Measurements from ENCODE around the gene ATP1B2.
"Not testable (repeated sequence)": the region's sequence is repeated elsewhere in the genome, so short reads cannot be mapped to it uniquely, and the experiment has no call there.

ATP1B2 gene

DNA sequence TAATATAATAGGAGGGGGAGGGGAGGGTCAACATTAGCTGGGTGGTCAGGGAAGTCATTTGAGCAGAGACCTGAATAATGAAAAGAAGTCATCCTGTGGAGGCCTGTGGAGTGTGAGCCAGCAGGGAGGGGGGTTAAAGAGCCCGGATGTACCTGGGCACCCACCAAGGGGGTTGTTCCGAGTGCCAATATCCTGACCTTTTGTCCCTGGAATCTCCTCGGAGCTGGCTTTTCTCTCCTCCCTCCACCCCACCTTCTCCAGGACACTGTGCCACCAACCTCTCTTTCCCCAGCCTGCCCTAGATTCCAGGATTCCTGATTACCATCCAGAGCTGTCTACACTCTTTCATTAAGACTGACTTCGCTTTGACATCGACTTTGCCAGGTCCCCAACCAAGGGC is 14.6 kb upstream of the ATP1B2 start:
- no peak for DNase-seq

DNA sequence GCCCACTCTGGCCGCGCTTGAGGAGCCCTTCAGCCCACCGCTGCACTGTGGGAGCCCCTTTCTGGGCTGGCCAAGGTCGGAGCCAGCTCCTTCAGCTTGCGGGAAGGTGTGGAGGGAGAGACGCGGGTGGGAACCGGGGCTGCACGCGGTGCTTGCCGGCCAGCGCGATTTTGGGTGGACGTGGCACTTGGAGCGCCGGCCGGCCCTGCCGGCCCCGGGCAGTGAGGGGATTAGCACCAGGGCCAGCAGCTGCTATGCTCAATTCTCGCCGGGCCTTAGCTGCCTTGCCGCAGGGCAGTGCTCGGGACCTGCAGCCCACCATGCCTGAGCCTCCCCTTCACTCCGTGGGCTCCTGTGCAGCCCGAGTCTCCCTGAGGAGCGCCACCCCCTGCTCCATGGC is 9.9 kb upstream of the ATP1B2 start:
- no peak for DNase-seq

DNA sequence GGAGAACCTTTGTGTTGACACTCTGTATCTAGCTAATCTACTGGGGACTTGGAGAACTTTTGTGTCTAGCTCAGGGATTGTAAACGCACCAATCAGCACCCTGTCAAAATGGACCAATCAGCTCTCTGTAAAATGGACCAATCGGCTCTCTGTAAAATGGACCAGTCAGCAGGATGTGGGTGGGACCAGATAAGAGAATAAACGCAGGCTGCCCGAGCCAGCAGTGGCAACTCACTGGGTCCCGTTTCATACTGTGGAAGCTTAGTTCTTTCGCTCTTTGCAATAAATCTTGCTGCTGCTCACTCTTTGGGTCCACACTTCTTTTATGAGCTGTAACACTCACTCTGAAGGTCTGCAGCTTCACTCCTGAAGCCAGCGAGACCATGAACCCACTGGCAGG is 9.1 kb upstream of the ATP1B2 start:
- not testable (repeated sequence) for DNase-seq

DNA sequence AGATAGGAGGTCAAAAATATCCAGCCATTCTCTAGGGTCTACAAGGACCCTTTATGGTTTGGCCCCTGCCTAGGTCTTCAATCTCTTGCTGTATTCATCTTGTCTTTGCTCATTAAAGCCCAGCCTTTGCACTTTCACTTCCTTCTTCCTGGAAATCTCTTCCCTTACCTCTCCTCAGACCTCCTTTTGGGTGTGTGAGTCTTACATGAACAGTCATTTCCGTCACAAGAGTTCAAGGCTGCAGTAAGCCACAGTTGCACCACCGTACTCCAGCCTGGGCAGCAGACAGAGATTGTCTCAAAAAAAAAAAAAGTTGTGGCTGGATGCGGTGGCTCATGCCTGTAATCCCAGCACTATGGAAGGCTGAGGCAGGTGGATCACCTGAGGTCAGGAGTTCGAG is 6.0 kb upstream of the ATP1B2 start:
- no peak for DNase-seq

DNA sequence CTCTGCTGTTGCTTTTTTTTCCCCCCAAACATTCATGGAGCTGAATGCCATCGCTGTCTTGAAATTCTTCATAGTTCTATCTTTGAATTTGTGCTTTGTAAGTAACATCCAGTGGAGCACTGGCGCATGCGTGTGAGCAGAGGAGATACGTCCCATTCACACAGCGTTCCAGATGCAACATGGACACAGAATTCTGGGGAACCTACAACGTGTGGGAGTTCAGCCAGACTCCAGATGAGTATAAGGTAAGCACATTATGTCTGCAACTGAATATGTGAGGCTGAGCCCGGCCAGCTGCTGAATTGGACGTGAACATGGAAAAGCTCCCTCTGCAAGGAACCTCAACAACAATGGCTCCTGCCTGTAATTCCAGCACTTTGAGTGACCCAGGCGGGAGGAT is 4.3 kb upstream of the ATP1B2 start:
- no peak for DNase-seq

DNA sequence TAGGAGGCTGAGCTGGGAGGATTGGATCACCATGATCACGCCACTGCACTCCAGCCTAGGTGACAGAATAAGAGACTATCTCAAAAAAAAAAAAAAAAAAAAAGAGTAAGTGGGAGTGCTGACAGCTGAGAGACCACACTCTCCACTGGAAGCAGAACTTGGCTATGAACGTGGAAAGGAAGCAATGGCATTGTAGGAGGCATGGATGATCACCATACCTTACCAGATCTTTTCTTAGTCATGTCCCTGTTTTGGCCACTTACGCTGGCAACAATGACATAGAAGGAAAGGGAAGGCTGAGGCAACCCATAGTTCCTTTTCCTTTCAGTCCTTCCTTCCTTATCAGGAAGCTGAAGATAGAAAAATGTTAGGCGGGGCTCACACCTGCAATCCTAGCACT is 3.7 kb upstream of the ATP1B2 start:
- DNase-seq: no peak

DNA sequence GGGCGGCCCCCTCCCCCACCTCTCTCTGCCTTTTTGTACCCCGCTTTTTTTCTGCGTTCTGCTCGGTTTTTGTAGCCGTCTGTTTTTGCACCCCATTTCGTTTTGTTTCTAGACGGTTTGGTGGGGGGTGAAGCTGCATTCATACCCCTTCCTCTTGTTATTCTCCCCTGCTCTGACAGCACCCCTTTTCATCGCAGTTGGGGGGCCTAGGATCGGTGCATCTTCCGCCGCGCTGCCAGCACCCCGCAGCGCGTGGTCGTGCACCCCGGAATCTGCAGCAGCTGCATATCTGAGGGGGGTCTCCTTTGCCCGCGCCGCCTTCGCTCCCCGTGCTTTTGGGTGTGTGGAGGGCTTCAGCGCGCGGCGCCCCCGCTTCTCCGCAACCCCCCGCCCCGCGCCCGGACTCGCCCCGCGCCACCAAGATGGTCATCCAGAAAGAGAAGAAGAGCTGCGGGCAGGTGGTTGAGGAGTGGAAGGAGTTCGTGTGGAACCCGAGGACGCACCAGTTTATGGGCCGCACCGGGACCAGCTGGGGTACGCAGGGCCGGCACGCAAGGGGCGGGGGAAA is 455 bp downstream of the ATP1B2 start:
- no peak for DNase-seq

DNA sequence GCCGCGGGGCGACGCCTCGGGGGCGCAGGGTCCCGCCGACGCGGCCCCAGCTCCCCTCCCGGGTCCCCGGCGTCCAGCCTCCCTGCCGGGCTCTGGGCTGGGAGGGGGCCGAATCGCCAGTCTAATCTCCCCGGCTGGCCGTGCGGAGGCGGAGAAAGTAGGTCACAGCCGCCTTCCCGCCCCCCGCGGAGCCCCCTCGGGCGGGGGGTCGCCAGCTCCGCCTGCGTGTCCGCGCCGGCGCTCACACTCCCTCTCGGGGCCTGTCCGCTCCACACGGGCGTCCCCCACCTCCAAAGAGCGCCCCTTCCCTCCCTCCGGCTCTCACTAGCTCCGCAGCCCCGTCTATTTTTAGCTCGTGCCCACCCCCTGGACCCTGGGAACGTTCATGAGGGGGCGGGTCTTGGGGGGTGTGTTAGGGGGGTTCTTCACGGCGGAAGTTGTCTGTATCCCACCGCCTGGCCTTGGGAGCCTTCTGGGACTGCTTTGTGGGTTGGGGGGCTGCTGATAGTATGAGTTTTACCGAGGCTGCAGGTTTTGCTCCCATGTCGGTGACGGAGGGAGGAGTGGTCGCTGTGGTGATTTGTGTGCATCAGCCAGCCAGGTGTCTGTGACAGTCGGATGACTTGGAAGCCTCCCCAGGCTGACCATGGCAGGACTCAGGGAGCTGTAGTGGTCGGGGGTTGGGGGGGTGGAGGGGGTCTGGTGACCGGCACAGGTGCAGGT is 1.1 kb downstream of the ATP1B2 start:
- DNase-seq: no peak

DNA sequence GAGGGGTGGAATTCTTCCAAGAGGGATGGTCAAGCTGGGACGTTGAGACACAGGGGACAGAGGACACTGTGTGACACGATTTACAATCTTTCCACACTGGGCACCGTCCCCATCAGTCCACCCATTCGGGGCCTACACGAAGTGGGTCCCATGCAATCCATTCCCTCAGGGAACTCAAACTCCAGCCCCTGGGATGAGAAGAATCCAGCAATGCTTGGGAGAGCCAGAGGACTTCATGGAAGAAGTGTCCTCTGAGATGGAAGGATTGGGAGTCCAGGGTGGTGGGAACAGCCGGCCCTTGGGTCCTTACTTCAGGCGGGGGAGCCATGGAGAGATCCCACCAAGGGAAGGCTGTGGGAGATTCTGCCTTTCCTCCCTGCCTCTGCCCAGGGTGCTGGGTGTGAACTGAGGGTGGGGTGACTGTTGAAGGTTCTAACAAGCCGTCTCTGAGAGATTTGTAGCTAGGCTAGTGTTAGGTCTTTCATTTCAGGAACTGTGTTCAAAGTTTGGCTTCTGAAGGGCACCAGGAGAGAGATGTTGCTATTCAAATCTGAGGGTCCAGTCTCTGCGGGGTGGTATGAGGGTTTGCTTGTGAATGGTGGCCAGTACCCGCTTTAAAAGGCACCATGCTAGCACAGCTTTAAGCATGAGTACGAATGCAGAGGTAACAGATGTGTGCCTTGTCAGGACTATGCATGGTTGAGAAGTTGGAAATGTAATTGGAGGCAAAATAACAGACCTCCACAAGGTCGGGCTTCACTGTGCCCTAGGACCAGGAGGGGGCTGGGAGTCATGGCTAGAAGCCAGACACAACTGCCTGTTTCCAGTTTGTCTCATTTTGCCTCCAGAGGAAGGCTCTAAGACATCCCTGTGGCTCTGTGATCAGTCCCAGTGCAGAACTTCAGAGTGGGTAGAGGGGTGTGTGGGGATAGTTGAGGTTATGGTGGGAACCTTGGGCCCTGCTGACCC is 1.9 kb downstream of the ATP1B2 start:
- no peak for DNase-seq

DNA sequence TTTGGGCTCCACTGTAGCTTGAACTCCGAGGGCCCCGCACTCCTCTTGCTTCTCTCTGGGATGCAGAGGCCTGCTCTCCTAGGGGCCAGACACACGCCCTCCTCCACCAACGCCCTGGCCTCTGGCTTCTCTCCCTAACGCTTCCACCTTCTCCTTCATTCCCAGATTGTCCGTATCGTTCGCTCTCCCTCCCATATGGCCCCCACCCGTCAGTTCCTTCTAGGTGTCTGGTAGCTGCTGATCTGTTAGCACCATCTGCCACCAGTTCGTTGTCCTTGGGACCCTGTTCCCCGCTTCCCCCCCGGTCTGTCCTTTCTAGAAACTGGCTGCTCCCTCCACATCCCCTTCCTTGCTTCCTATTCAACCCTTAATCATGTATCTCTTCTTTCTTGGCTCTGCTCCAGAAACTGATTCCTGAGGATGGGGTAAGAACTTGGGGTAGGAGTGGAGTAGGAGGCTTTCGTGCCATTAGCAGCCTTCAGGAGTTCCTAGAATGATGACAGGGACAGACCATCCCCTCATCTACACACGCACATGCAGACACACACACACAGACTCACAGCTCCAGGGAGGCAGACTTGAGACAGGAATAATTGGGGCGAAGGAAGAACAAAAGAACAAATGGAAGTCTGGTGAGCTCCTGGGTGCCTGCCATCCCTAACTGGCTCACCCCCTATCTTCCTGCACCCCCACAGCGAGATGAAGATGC is 4.3 kb downstream of the ATP1B2 start:
- no peak for DNase-seq

DNA sequence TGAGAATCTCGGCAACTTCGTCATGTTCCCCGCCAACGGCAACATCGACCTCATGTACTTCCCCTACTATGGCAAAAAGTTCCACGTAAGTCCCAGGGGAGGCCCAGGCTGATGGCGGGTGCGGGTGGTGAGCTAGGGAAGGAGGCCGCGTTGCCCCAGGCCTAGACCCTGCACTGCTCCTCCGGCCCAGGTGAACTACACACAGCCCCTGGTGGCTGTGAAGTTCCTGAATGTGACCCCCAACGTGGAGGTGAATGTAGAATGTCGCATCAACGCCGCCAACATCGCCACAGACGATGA is 4.8 kb downstream of the ATP1B2 start:
- no peak for DNase-seq

DNA sequence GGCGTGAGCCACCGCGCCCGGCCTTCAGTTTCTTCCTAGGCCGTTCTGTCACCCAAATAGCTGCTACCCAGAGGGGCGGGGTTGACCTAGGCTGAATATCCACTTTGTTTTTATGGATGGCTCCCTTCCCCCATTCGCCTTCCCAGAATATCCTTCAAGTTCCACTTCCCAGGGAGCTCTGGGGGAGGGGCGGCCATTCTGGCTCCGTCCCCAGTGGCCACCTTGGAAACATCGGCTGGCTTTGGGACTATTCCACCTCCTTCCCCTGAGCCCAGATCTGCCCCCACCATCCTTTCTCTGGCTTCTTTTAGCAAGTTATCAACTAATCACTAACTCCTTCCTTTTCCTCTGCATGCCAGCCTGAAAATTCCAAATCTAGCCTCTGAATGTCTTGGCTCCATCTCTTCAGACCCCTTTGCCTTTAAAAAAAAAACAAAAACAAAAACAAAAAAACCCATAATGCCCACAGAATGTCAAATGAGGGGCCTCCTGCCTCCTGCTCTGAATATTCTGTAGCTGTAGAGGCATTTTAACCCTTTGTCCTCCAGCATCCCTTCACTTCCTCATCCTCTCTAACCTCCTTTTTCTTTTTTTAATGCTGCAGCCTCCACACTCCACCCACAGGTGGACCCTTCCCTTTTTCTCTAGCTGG is 6.4 kb downstream of the ATP1B2 start:
- no peak for DNase-seq

DNA sequence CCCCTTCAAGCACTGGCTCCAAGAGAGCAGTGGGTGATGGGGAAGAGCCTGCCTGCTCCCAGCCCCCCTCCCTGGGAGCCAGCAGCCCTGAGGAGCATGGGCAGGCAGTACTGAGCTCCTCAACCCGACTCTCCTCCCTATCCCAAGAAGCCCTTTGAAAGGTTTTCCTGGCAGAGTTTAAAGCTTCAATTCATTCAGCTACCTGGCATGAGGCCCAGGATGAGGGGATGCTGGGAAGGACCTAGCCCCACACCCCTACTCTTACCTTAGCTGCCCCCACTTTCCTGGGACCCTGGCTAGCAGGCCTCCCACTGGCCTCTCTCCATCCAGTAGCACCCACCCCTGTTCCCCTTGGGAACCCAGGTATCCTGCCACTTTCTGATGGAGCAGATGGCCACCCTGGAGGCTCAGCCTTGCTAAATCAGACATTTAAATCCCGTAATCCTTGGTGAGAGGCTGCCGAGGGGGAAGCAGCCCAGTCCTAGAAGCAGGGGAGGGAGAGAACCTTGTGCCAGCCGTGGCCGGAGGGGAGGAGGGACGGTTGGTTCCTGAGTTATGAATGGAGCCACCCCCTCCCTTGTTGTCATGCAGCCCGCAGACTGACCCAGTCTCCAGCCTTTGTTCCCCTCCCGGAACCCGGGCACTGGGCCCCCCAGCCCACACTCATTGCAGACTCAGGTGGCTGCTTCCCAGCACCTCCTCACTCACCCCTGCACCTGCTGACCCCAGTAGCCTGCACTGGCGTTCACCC is 17.1 kb downstream of the ATP1B2 start:
- no peak for DNase-seq

DNA sequence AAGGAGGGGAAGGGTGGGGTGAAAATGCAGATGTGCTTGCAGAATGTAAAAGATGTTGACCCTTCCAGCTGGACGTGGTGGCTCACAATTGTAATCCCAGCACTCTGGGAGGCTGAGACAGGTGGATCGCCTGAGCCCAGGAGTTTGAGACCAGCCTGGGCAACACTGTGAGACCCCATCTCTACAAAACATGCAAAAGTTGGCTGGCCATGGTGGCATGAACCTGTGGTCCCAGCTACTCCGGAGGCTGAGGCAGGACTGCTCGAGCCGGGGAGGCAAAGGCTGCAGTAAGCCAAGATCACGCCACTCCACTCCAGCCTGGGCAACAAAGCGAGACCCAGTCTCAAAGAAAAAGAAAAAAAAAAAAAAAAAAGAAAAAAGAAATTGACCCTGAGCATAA is 17.8 kb downstream of the ATP1B2 start:
- no peak for DNase-seq

DNA sequence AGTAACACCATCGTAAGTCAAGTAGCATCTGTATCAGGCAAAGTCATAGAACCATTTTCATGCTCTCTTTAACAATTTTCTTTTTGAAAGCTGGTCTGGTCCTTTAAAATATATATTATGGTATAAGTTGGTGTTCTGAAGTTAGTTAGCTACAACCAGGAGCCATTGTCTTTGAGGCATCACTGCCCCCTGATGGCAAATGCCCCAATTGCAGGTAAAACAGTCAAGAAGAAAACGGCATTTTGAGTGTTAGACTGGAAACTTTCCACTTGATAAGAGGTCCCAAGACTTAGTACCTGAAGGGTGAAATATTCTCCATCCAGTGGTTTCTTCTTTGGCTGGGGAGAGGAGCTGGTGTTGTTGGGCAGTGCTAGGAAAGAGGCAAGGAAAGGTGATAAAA is 22.5 kb downstream of the ATP1B2 start:
- peak; percentile 64 for DNase-seq

DNA sequence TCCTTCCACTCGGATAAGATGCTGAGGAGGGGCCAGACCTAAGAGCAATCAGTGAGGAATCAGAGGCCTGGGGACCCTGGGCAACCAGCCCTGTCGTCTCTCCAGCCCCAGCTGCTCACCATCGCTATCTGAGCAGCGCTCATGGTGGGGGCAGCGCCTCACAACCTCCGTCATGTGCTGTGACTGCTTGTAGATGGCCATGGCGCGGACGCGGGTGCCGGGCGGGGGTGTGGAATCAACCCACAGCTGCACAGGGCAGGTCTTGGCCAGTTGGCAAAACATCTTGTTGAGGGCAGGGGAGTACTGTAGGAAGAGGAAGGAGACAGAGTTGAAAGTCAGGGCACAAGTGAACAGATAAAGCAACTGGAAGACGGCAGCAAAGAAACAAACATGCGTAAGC is 24.2 kb downstream of the ATP1B2 start:
- no peak for DNase-seq

DNA sequence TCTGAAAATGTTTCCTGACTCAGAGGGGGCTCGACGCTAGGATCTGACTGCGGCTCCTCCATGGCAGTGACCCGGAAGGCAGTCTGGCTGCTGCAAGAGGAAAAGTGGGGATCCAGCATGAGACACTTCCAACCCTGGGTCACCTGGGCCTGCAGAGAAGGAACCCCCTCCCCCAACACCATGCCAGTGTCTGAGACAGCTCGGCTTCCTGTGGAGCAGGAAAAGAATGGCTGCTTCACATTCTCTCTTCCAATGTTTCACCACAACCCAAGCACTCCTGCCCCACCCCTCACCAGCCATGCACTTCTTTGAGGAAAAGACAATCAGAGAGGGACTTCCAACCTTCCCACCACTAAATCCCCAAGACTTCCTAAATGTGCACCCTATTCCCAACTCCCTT is 25.8 kb downstream of the ATP1B2 start:
- DNase-seq: no peak

DNA sequence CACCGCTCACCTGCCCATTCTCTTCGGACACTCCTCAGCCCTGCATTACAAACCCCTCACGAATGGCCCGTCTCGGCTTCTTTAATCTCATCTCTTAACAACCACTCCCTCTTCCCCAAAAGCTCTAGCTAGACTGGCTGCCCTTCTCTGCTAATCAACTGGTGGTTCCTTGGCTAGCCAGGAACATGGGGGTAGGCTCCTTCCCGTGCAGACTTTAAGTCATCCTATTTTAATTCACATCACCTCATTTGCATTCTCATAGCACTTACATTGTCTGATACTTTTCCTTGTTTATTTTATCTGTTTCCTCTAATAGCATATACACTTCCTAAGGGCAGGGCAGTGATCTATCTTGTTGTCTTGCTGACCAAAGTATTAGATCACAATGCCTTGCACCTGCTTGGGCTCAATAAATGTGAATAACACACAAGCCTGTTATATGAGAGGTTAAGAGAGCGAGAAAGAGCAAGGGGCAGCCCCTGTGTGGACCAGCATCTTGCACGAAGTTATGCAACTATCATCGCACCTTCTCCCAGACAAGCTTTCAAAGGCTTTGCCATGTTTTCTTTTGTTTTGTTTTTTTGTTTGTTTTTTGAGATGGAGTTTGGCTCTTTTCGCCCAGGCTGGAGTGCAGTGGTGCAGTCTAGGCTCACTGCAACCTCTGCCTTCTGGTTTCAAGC is 26.8 kb downstream of the ATP1B2 start:
- DNase-seq: no peak

DNA sequence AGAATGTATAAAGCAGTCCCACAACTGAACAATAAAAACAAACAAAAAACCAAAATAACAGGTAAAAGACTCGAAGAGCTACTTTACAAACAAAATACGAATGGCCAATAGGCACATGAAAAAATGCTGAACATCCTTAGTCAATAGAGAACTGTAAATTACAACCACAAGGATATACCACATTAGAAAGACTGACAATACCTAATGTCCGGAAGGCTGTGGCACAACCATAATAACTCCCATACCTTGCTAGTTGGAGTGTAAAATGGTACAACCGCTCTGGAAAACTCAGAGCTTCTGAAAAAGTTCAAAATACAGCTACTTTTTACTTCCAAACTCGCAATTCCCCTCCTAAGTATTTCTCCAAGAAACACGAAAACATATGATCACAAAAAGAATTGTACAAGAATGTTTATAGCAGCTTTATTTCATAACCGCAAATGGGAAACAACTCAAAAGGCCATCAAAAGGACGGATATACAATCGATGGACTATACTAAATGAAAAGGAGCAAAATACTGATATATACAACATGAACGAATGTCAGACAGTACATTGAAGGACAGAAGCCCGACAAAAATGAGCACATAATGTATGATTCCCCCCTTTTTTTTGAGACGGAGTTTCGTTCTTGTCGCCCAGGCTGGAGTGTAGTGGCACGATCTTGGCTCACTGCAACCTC is 34.3 kb downstream of the ATP1B2 start:
- no peak for DNase-seq

DNA sequence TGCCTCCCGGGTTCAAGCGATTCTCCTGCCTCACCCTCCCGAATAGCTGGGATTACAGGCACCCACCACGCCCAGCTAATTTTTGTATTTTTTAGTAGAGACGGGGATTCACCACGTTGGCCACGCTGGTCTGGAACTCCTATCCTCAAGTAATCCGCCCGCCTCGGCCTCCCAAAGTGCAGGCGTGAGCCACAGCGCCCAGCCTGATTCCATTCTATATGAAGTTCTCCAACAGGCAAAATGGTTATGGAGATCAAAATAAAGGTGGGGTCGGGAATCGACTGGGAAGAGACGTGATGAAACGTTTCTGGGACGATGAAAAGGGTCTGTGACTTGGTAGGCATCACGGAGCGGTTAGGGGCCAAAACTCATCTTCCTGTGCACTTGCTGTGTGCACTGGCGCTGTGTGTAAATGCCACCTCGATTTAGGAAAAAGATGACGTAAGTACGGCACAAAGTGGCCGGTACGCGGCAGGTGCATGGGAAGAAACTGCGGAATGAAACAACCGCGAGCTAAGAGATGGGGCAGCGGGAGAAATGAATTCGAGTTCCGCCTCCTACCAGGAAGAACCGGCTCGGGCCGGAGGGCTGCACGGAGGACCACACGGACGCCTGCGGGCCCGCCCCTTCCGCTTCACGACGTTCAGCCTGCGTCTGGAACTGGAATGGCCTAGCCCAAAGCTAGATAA is 35.0 kb downstream of the ATP1B2 start:
- DNase-seq: peak; percentile 97

All from hematopoietic multipotent progenitor cell treated with erythropoietin and hydrocortisone succinate and interleukin-3 and kit ligand, for 4 days (in vitro differentiated cells).